GM19238 (cell line): ENCODE data around the gene COL26A1.
"Not testable (repeated sequence)": the region's sequence is repeated elsewhere in the genome, so short reads cannot be mapped to it uniquely, and the experiment has no call there.

ENCODE experiments used
- DNase-seq: peaks from one replicate; pipeline ENCODE4 v3.0.0; 2011; ENCODE audit warnings: low spot score; ENCODE audit not compliant: insufficient read length

The COL26A1 gene

GRCh38 chr7:101593556-101593955 is 230.9 kb downstream of the COL26A1 start:
- DNase-seq, result no peak

GRCh38 chr7:101594790-101595189 is 232.1 kb downstream of the COL26A1 start:
- DNase-seq, result no peak

GRCh38 chr7:101595246-101595645 is 232.6 kb downstream of the COL26A1 start:
- no peak for DNase-seq

- DNase-seq, result no peak
Observed at GRCh38 chr7:101595766-101596537, 233.3 kb downstream of the COL26A1 start.

GRCh38 chr7:101596898-101597297 is 234.2 kb downstream of the COL26A1 start:
- no peak for DNase-seq

GRCh38 chr7:101597941-101598340 is 235.3 kb downstream of the COL26A1 start:
- no peak for DNase-seq

- no peak for DNase-seq
Observed at GRCh38 chr7:101598422-101598985, 235.8 kb downstream of the COL26A1 start.

- no peak for DNase-seq
Observed at GRCh38 chr7:101598986-101599771, 236.5 kb downstream of the COL26A1 start.

GRCh38 chr7:101599787-101600186 is 237.1 kb downstream of the COL26A1 start:
- DNase-seq, result no peak

- no peak for DNase-seq
Observed at GRCh38 chr7:101602082-101602481, 239.4 kb downstream of the COL26A1 start.

GRCh38 chr7:101602484-101603241 is 240.0 kb downstream of the COL26A1 start:
- peak; percentile 61 for DNase-seq

GRCh38 chr7:101604331-101604933 is 241.8 kb downstream of the COL26A1 start:
- no peak for DNase-seq

GRCh38 chr7:101604934-101605332 is 242.3 kb downstream of the COL26A1 start:
- DNase-seq, result not testable (repeated sequence)

- DNase-seq, result no peak
Observed at GRCh38 chr7:101605611-101606497, 243.2 kb downstream of the COL26A1 start.

- DNase-seq, result no peak
Observed at GRCh38 chr7:101606498-101606923, 243.8 kb downstream of the COL26A1 start.
